ENCODE measurements around the gene RAB43.

RAB43 gene

DNA sequence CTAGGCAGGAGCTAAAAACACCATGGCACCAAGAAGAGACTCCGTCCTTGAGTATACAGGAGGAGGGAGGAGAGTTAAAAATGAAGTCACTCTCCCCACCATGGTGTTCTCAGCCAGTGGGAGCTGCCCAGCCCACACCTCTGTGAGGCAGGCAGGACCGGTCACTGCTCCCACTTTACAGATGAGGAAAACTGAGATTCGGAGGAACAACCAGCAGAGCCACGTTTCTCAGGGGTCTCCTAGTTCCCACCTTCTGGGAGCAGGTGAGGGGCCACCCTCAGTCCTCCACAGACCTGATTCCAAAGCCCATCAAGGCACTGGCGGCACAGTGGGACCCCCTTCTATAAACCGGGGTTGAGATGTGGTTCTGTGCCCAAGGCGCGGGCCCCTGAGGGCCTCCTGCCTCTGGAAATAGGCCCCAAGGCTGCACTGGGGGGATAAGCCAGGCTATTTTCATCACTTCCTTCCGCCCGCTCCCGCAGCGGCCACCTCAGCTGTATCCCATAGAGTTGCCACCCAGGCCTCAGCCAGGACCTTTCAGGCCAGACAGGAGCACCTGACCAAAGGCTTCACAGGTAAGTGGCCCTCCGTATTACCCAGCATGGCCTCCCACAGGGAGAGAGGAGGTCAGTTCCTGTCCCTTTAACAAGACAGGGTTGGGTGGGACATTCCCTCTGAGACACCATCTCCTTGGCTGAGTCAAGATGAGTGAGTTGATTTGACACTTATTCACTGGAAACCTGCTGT is 61.2 kb downstream of the RAB43 start, which contains the start of gene GP9:
Gene GP9, plus strand, starts transcription at position 504 of the 747 bp plus-strand sequence. CDS start 961 bp downstream, outside the sequence.
- DNase-seq (ENCODE audit: low spot score) = no peak

DNA sequence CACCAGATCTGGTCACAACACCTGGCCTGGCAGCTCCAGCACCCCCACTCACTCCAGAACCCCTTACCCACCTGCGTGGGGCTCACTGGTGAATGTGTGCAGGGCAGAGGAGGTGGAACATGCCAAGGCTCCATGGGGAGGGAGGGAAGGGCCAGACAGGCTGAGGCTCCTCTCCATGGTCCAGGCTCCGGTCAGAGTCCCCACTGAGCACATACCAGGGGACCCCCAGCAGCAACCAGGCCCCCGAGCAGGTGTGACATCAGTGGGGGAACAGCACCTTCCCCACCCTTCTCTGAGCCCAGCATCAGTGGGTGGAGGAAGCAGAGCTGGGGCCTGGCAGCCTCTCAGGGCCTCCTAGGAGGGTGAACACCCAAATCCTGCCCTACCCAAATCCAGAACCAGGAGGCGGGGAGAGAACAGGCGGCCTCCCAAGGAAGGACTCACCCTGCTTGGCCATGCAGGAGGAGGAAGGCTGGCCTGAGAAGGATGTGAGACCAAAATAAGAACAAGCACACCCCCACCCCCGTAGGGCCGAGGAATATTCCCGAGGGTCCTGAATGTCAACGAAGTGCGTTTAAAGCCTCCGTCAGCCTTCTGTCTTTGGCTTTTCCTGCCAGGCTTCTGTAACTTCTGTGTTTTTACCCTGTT is 62.2 kb downstream of the RAB43 start:
- DNase-seq (ENCODE audit: low spot score) = no peak

DNA sequence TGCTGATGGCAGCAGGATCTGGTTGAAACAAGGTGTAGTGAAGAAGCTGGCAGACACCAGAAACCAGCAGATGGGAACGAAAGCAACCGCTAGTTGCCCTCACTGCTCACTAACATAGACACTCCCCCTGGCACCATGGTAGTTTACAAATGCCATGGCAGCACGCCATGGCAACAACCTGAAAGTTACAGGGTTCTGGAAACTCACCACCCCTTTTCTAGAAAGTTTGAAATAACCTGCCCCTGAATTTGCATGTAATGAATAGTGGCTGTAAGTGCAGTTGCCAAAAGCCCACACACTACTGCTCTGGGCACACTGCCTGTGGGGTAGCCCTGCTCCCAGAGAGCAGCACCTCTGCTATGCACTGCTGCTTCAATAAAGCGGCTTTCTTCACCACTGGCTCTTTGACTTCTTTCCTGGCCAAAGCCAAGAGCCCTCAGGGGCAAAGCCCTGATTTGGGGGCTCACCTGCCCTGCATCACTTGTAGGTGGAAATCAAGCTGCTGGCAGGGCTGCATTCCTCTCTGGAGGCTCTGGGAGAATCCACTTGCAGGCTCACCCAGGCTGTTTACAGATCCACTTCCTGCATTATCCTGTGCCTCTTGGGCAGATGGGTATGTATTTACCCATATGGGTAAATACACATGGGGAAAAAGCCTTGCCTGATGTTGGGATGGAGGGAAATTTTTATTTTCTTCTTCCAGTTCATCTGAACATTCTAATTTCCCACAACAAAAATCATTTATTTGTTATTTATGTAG is 63.0 kb downstream of the RAB43 start:
- peak; percentile 73 for DNase-seq (ENCODE audit: low spot score)

DNA sequence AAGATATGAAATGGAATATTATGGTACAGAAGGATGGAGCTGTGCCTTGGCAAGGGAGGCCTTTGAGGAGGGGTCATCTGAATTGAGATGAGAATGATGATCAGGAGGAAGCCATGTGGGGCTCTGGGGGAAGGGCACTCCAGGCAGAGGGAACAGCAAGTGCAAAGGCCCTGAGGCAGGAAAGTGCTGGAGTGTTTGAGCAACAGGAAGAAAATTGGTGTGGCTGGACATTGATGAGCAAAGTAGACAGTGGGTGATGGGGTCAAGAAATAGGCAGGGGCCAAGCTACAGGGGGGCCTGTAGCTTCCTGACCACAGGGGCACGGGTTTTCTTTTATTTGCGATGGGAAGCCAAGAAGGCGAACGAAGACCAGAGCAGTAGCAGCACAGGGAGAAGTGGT is 64.4 kb downstream of the RAB43 start:
- DNase-seq (ENCODE audit: low spot score) = no peak

DNA sequence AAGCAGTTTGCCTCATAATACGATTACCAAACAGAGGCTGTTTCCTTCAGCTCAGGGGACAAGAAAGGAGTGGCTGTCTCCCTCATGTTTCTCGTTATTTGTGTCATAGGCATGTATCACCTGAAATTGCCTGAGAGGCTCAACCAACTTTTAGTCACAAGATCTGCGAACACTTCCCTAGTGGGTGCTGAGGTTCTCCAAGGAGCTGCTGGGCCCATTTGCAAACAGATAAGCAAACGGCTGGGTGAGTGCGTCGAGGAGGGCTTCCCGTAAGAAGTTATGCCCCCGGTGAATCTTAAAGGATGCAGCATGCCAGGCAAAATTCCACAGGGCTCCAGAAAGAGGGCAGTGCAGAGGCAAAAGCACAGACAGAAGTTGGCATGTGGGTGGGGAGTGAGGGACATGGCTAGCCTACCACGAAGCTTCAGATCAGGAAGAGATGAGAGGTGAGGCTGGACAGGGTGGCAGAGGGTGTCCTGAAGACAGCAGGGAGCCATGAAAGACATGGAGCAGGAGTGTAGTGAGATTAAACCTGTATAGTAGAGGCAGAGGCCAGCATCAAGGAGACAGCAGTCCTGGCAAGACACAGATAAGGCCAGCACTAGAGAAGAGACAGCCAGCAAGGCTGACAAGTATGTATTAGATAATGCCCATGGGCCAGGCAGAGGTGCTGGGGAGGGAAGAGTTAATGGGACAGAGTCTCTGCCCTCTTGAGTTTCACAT is 65.0 kb downstream of the RAB43 start:
- no peak for DNase-seq (ENCODE audit: low spot score)

DNA sequence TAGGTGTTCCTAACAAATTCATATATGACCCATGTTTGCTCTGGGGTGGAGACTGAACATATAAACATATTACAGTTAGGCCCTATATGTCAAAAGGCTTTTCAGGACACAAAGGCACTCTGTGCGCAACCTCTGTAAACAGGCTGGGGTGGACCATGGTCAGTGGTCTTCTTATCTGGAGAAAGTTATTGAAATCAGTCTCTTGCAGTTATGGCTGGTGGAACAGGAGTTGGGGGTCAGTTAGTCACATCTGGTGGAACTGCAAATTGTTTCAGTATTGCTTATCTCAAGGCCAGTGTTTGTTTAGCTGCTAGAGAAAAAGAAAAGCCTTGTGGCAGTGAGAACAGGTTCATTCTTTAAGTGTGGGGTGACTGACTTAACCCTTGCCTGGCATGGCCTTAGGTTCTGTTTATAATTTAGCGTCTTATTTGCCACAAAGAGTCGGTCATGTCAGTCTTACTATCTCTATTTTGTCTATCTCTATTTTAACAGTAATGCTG is 66.9 kb downstream of the RAB43 start:
- no peak for DNase-seq (ENCODE audit: low spot score)

DNA sequence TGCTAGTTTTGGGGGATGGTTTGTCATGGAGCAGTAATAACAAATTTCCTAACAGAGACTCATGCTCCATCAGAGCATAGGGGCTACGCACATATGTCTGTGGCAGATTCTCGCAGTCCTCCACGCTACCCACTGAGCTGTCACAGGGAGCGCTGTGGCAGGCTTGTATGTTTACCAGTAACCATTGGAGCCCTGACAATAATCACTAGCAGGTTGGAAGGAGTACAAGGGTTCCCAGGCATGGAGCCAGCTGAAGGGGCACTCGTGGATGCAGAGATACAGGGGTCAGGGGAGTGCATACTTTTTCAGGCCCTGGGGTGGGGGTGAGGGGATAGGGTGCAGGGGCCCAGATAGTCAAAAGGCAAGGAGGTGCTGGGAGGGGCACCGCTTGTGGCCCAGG is 68.9 kb downstream of the RAB43 start:
- DNase-seq (ENCODE audit: low spot score) = peak; percentile 63

DNA sequence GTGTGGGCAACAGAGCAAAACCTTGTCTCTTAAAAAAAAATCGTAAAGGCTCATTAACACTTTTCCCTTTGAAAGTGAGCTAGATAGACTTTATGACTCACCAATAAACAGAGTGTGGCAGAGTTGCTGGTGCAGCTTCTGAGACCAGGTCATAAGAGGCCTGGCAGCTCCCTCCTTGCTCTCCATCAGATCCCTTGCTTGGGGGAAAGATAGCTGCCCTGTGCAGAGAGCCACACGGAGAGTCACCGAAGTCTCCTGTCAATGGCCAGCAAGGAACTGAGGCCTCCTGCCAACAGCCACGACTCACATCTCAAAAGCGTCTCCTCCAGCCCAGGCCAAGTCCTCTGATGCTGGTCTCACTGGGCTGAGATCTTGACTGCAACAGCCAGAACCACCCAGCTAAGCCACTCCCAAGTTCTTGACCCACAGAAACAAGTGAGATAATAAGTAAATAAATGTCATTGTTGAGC is 69.7 kb downstream of the RAB43 start:
- DNase-seq (ENCODE audit: low spot score) = peak; percentile 17

DNA sequence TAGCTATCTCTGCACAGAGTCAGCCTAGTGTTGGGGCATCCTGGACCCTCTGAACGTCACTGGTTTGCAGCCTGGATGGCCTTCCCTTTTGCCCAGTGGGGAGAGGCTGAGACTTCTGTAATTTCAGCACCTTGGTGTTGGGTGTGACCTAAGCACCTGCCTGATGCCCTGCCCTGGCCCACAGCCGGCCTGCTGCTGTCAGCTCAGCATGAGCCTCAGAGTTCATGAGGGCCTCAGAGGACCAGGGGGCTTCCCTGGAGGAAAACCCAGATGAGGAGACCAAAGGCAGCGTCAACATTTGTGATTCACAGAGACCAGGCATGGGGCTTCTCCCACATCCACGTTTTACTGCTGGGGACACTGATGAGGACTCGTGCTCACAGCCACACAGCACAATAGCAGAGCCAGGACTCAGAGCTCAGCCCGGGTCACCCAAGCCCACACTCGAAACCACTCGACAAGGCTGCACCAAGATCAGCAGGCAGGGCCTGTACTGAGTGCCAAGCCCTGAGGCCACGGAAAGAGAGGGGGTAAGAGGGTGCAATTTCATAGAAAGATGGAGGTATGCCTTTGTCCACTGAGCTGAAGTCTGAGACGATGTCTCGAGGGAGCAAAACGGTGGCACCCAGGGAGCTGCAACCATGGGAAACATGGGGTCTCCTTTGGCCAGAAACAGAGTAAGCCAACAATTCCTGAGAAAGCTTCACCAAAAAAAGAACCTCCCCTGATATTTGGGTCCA is 70.9 kb downstream of the RAB43 start:
- no peak for DNase-seq (ENCODE audit: low spot score)

DNA sequence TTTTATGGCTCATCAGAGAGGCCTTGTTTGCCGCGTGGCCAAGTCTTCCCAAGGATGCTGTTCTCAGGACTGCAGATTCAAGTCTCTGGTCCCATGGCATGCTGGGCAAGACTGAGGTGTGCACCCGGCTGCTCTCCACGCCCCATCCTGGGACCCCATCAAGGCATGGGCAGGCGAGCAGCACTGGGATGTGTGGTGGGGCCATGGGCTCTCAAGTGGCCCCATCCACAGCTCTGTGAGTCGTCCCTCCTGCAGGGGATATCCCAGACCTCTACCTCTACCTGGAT is 74.1 kb downstream of the RAB43 start:
- DNase-seq (ENCODE audit: low spot score) = no peak

DNA sequence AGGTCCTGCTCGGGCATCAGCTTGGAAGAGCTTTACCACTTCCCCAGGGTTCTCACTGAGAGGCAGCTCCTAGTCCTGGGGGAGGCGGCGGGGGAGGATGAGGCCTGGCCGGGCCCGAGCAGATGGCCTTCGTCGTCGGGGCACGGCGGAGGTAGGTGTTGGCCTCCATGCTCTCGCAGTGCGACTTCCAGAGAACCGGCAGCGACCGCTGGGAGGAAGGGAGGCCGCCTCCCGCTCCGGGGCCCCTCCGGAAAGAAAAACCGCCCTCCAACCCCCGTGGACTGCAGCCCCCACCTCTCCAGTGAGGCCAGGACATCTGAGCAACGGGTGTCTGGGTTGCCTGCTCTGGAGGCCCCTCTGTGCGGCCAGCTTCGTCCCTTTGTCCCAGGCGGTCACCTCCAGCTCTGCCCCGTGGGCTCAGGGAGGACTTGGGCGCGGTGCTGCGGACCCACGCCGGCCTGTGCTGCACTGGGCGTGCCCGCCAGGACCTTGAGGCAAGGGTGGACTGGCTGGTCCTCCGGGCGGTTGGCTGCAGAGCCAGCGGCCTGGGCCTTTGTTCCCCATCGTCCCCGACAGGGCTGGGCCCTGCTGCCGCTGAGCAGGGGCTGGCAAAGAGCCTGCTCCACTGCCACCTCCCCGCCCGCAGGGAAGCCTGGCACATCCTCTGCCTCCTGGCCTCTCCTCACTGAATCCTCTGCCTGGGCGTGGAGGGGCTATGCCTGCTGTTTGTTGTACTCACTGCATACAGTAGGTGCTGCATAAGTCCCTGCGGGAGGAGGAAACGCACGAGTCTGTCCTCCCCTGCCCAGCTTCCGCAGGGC is 74.7 kb downstream of the RAB43 start:
- peak; percentile 26 for DNase-seq (ENCODE audit: low spot score)

DNA sequence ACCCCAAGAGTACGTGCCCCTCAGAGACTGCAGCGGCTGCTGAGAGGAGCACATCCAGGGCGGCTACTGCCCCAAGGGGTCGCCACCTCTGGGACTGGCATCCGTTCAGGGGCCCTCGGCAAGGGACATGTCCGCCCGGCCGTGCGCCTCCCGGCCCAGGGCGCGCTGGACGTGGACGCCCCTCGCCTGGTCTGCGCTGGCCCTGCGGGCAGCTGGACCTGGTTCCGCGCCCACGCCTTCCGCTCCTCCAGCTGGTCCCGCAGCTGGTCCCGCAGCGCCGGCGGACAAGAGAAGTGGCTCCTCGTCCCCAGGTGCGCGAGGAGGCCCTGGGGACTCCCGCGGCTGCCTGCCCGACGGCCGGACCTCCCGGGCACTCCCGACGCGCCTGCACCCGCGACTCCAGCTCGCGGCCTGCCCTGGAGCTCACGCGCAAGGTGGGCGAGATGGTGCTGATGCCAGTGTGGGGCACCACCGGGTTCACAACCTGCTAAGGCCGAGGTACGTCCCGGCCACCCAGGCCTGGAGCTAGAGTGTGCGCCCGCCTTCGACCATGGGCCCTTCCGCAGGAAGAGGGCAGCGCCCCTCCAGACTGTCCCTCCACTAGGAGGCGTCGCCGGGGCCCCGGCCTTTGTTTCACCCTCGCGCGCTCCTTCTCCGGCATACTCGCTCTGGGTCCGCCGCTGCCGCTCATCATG is 75.4 kb downstream of the RAB43 start:
- DNase-seq (ENCODE audit: low spot score) = no peak

DNA sequence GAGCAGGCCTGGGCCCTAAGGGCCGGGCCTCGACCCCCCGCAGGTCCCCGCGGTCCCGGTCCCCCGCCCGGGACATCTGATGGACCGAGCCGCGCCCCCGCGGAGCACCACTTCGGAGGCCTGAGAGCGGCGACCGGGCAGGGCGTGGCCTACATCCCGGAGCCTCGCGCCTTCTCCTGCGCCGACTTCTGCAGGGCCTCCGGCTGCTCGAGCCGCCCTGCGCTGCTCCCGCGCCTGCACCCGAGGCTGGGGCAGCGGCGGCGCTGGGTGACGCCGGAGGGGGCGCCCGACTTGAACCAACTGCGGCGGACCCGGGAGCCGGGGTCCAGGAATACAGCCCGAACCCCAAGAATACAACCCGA is 75.9 kb downstream of the RAB43 start:
- no peak for DNase-seq (ENCODE audit: low spot score)

DNA sequence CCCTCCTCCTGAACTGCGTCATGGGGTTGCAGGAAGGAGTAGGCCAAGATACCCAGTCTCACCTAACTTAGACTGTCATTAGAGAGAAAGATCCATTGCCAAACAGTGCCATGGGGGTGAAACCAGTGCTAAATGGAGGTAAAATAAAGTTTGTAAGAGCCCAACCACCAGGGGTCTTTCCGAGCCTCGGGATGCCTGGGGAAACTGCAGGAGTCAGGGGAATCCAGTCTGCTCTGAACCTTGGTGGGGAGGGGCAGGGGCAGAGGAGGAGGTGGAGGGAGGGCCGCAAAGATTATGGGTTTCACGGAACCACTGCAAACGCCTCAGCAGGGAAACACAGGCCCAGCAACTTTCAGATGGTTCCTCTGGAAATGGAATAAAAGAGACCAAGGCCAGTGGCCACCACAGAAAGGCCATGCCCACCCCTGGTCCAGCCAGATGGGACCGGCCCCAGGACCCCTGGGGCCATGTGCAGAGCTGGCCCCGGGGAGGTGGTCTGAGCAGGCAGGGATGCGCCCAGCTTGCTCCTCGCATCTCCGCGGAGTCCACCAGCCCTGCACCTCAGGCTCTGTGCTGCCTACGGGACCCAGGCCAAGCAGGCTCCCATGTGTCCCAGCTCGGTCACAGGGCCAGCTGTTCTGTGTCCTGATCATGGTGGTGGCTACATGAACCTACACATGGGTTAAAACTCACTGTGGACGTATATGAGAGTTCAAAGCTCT is 80.9 kb downstream of the RAB43 start:
- DNase-seq (ENCODE audit: low spot score) = no peak

DNA sequence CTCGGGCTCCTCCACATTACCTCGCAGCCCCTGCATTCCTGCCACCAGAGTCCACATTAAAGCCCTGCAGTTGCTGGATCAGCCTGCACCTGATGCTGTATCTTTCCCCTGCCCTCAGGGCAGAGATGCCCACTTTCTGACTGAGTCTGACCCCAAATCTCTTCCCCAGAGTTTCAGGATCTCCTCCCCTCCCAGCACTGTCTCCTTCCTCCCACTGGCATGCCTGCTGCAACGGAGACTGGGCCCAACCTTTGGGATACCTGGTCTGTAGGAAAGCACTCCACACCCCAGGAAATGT is 81.6 kb downstream of the RAB43 start:
- no peak for DNase-seq (ENCODE audit: low spot score)

DNA sequence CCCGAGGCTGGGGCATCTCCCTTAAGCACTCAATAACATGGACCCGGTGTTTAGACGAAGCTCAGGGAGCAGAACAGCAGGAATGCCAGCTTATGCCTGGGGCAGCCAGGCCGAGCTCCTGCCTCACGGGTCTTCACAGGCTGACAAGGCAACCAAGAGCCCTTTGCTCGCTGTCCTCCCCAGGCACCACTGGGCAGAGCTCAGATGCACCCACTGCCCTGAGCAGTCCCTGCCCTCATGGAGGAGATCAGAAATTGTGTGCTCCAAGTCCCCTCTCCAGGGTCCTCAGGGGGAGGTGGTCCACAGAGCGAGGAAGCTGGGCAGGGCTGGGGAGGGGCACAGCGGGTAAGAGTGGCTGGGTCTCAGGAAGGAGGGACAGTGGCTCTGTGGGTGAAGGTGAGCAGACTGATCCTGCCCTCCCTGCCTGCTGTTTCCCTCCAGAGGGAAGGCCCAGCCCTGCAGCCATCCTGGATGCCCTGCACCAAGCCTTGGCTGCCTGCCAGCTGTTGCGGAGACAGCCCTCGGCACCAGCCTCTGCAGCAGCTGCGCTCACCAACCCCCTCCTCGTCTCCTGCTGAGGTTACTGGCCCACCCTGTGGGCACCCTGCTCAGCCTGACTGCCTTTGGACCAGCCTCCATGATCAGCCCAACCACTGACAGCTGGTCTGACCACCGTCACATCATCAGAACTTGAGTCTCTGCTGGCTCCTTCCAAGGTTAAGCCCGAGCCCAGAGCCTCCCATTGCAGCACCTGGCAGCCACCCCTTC is 82.1 kb downstream of the RAB43 start:
- DNase-seq (ENCODE audit: low spot score) = no peak

DNA sequence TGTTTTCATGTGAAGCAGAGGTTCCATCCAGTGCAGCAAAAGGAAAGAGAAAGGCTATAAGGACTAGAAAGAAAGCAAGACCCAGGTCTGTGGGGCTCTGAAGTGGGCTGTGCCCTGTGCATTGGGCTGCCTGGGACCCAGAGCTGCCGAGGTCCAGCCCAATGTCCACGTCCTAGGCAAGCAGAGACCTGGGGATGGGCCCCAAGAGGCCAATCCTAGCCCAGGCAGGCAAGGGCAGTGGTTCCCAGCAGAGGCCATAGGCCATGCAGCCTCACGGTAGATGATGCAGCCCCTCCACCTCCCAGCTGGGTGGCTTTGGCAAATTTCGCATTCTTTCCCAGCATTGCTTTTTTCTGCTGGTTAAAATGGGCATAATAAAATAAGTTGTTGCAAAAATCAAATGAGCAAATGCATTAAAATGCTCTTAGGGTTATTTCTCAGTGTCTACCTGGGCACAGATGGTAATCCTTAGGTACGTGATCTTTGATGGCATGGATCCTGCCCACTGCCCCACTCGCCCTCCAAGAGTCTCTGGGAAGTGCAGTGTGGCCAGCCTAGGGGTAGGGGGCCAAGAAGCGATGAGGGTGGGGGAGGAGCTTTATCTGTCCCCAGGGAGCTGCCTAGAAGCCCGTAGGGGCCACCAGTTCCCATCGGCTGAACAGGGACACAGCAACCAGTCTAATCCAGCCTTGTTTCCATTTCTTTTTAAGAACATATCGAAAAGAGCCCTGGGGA is 83.3 kb downstream of the RAB43 start:
- no peak for DNase-seq (ENCODE audit: low spot score)
